SK-N-SH (cell line): ENCODE results near the gene GAB1. TPM values are rescaled to one million over a fixed set of nuclear protein-coding genes. Genes with fewer than 3 reads are reported as not detected.

ENCODE experiments used
- CTCF ChIA-PET: fragments of 300-600, 350-600 bp; formaldehyde crosslinking; extraction: SDS; loops from one replicate; lab custom pipeline; 2021; lab: Yijun Ruan, JAX
- POLR2A ChIA-PET: fragments of 350-600 bp; sonication (Branson Sonifier 250); formaldehyde crosslinking; extraction: SDS; loops from one replicate; lab custom pipeline; 2020; ENCODE audit warnings: antibody characterized with exemption, inconsistent platforms; lab: Yijun Ruan, JAX
- DNase-seq: peaks from one replicate; pipeline ENCODE4 v3.0.0; 2012
- H2AFZ ChIP-seq: fragments of 200-600 bp; sonication (generic); 2 replicates; pipeline ENCODE4 v1.8.1; 2016; ENCODE audit warnings: antibody characterized with exemption, mild to moderate bottlenecking, low read depth
- H3F3A ChIP-seq: fragments of 200-600 bp; sonication (generic); replicated peaks from 2 replicates; pipeline ENCODE3; 2016; ENCODE audit warnings: antibody characterized with exemption, mild to moderate bottlenecking; ENCODE audit not compliant: insufficient read depth
- H3K27ac ChIP-seq, 2 experiments: fragments of 200-500 bp in 1 of 2; fragments of 200-600 bp in 1 of 2; sonication (Bioruptor generic) in 1 of 2; sonication (generic), shearing (Covaris generic) in 1 of 2; 2 replicates each; pipeline versions ENCODE4 v1.5.1 to v1.6.1; 2014 to 2016; ENCODE audit warnings: low read depth in 2 of 2, inconsistent platforms in 1 of 2, low read length in 1 of 2, mild to moderate bottlenecking in 1 of 2, mixed read lengths in 1 of 2
- H3K27me3 ChIP-seq: fragments of 200-600 bp; sonication (generic), shearing (Covaris generic); 2 replicates; pipeline ENCODE4 v1.6.1; 2016; ENCODE audit warnings: mixed run types; ENCODE audit not compliant: insufficient read depth
- H3K36me3 ChIP-seq, 2 experiments: fragments of 200-500 bp in 1 of 2; fragments of 200-600 bp in 1 of 2; sonication (Bioruptor generic) in 1 of 2; sonication (generic) in 1 of 2; replicated peaks in 1 of 2; 2 replicates each; pipeline versions ENCODE3 to v1.5.1; 2014 to 2016; ENCODE audit warnings: low read length in 1 of 2, mild to moderate bottlenecking in 1 of 2; ENCODE audit not compliant: insufficient read depth in 2 of 2, control insufficient read depth in 1 of 2
- H3K4me1 ChIP-seq, 2 experiments: fragments of 200-500 bp in 1 of 2; fragments of 200-600 bp in 1 of 2; sonication (Bioruptor generic) in 1 of 2; sonication (generic), shearing (Covaris generic) in 1 of 2; 2 replicates each; pipeline versions ENCODE4 v1.5.1 to v1.6.1; 2014 to 2016; ENCODE audit warnings: low read depth in 1 of 2, low read length in 1 of 2, mixed run types in 1 of 2; ENCODE audit not compliant: insufficient read depth in 2 of 2, control insufficient read depth in 1 of 2
- H3K4me2 ChIP-seq: fragments of 200-600 bp; sonication (generic), shearing (Covaris generic); 2 replicates; pipeline ENCODE4 v1.6.1; 2017; ENCODE audit warnings: mixed run types
- H3K4me3 ChIP-seq, 2 experiments: fragments of 200-500 bp in 1 of 2; fragments of 200-600 bp in 1 of 2; sonication (Bioruptor generic) in 1 of 2; sonication (generic), shearing (Covaris generic) in 1 of 2; 2 replicates each; pipeline versions ENCODE4 v1.5.1 to v1.8.1; 2014 to 2016; ENCODE audit warnings: low read depth in 2 of 2, inconsistent platforms in 1 of 2, low read length in 1 of 2, mild to moderate bottlenecking in 1 of 2, mixed read lengths in 1 of 2, moderate library complexity in 1 of 2
- H3K79me2 ChIP-seq: fragments of 200-600 bp; sonication (generic); 2 replicates; pipeline ENCODE4 v1.8.1; 2017; ENCODE audit warnings: mild to moderate bottlenecking; ENCODE audit not compliant: insufficient read depth
- H3K9ac ChIP-seq: fragments of 200-600 bp; sonication (generic); 2 replicates; pipeline ENCODE4 v1.6.1; 2017; ENCODE audit warnings: mixed run types
- H3K9me2 ChIP-seq: fragments of 200-600 bp; sonication (generic); 2 replicates; pipeline ENCODE4 v1.6.1; 2017; ENCODE audit warnings: mixed run types
- H3K9me3 ChIP-seq: fragments of 200-600 bp; sonication (generic); 2 replicates; pipeline ENCODE4 v1.6.1; 2017; ENCODE audit warnings: mixed run types, mild to moderate bottlenecking, moderate library complexity
- H4K20me1 ChIP-seq: fragments of 200-600 bp; sonication (generic); 2 replicates; pipeline ENCODE4 v1.6.1; 2017; ENCODE audit warnings: mild to moderate bottlenecking, mixed run types; ENCODE audit not compliant: insufficient read depth
- CHD2 ChIP-seq: fragments of 150-350 bp; IDR thresholded peaks from 2 replicates; pipeline ENCODE4 v1.6.1; 2018; ENCODE audit warnings: low read length; ENCODE audit not compliant: partially characterized antibody
- ELF1 ChIP-seq: IDR thresholded peaks from 2 replicates; pipeline ENCODE4 v1.4.0; 2012
- EZH2phosphoT487 ChIP-seq: fragments of 200-600 bp; sonication (generic); IDR thresholded peaks from 2 replicates; pipeline ENCODE4 v1.6.1; 2017; ENCODE audit warnings: low read depth, mixed run types, mild to moderate bottlenecking, antibody characterized with exemption, moderate library complexity, borderline replicate concordance
- FOSL2 ChIP-seq: IDR thresholded peaks from 2 replicates; pipeline ENCODE4 v1.4.0; 2012; ENCODE audit warnings: low read depth, mild to moderate bottlenecking, moderate library complexity, borderline replicate concordance
- FOXJ3 ChIP-seq: sonication (generic); formaldehyde crosslinking; IDR thresholded peaks from 2 replicates; pipeline ENCODE4 v1.5.1; 2020; ENCODE audit warnings: mild to moderate bottlenecking, missing genetic modification reagents
- FOXM1 ChIP-seq: IDR thresholded peaks from 2 replicates; pipeline ENCODE4 v1.4.0; 2012; ENCODE audit warnings: low read depth, mild to moderate bottlenecking
- JUND ChIP-seq: IDR thresholded peaks from 2 replicates; pipeline ENCODE4 v1.4.0; 2012
- MEF2A ChIP-seq: IDR thresholded peaks from 2 replicates; pipeline ENCODE4 v1.4.0; 2012; ENCODE audit warnings: low read depth, borderline replicate concordance
- MXI1 ChIP-seq: IDR thresholded peaks from 2 replicates; pipeline ENCODE4 v1.6.1; 2012; ENCODE audit warnings: mild to moderate bottlenecking, low read depth, low read length, improper control_type of control experiment
- NFIC ChIP-seq: IDR thresholded peaks from 2 replicates; pipeline ENCODE4 v1.4.0; 2012; ENCODE audit warnings: borderline replicate concordance
- NRF1 ChIP-seq: IDR thresholded peaks from 2 replicates; pipeline ENCODE4 v1.6.1; 2012; ENCODE audit warnings: low read depth, mild to moderate bottlenecking, low read length
- POLR2AphosphoS5 ChIP-seq: IDR thresholded peaks from 2 replicates; pipeline ENCODE4 v1.6.1; 2012; ENCODE audit warnings: low read depth, low read length
- RAD21 ChIP-seq: IDR thresholded peaks from 2 replicates; pipeline ENCODE4 v1.6.1; 2012; ENCODE audit warnings: mild to moderate bottlenecking, low read length
- RCOR1 ChIP-seq: fragments of 150-350 bp; IDR thresholded peaks from 2 replicates; pipeline ENCODE4 v1.6.1; 2017; ENCODE audit warnings: antibody characterized with exemption, low read length
- RFX5 ChIP-seq: IDR thresholded peaks from 2 replicates; pipeline ENCODE4 v1.6.1; 2012; ENCODE audit warnings: mild to moderate bottlenecking, improper control_type of control experiment, low read length
- RXRA ChIP-seq: IDR thresholded peaks from 2 replicates; pipeline ENCODE4 v1.4.0; 2012; ENCODE audit warnings: low read depth, mild to moderate bottlenecking, borderline replicate concordance
- SIN3A ChIP-seq: IDR thresholded peaks from 2 replicates; pipeline ENCODE4 v1.6.1; 2012; ENCODE audit warnings: low read depth, mild to moderate bottlenecking, low read length, moderate library complexity, borderline replicate concordance
- TAF1 ChIP-seq: IDR thresholded peaks from 2 replicates; pipeline ENCODE4 v1.6.1; 2012; ENCODE audit warnings: low read depth, mild to moderate bottlenecking, low read length, moderate library complexity, borderline replicate concordance
- TCF12 ChIP-seq: IDR thresholded peaks from 2 replicates; pipeline ENCODE4 v1.4.0; 2012
- TEAD4 ChIP-seq: IDR thresholded peaks from 2 replicates; pipeline ENCODE4 v1.4.0; 2012; ENCODE audit warnings: mild to moderate bottlenecking, borderline replicate concordance; ENCODE audit not compliant: insufficient read depth
- YY1 ChIP-seq: IDR thresholded peaks from 2 replicates; pipeline ENCODE4 v1.4.0; 2012; ENCODE audit warnings: low read depth, mild to moderate bottlenecking
- WGBS: methylation state at CpG from one replicate; pipeline ENCODE4 v1.1.6; 2017; ENCODE audit warnings: low lambda C conversion rate; 5-methylcytosine and 5-hydroxymethylcytosine counted together
- polyA plus RNA-seq, 3 experiments: library from polyadenylated mRNA; depleted of rRNA; stranded (reverse); fragments of >200 nt; gene quantifications; 2 replicates each; pipeline ENCODE4 v1.2.3, GENCODE V29; 2012
- TF ChIP-seq, protein P1 (sequence below): IDR thresholded peaks from 2 replicates; pipeline ENCODE4 v1.6.1; 2012; ENCODE audit warnings: mild to moderate bottlenecking, low read depth, low read length, moderate library complexity
- TF ChIP-seq, protein P2 (sequence below): IDR thresholded peaks from 2 replicates; pipeline ENCODE4; 2012
- TF ChIP-seq, protein P3 (sequence below): IDR thresholded peaks from 2 replicates; pipeline ENCODE4 v1.4.0; 2012; ENCODE audit warnings: low read depth, borderline replicate concordance
- TF ChIP-seq, protein P4 (sequence below): fragments of 150-350 bp; IDR thresholded peaks from 2 replicates; pipeline ENCODE4 v1.6.1; 2016; ENCODE audit warnings: mild to moderate bottlenecking, low read depth, low read length

Gene GAB1
- polyA plus RNA-seq, 1 of the 3 experiments (the other 2 are of a cell fraction), result 3.7 TPM

DNA sequence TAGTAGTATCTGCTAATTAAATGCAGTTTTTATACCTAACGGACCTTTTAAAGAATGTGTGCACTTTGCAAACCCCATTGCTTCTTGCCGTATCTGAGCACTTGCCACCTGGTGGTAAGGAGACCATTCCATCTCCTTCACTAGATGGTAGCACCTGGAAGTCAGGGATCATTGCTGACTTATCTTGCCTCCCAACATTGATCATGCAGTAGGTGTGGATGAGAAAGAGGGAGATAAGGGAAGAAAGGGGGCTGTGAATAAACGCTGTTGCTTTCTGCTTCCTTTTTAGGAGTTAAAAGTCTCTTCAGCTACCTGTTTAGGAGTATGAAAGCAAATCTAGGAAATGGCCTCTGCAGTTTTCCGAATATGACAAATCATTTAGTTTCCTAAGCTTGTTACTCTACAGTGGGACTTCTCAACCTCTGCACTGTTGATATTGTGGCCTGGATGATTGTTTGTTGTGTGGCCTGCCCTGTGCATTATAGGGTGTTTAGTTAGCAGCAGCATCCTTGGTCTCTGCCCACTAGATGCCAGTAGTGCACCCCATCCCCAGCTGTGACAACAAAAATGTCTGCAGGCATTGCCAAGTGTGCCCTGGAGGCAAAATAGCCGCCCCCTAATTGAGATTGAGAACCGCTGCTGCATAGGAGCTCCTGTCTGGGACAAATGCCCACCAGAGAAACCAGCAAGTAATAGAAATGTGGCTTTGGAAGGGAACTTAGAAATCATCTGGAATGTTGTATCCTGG is 38.8 kb downstream of the GAB1 start:
- POLR2A ChIA-PET, result no interaction called here
- 68% methylated on average over 6 of the region's 6 CpGs for WGBS
- peaks cover 5% of the 10 kb centered on the region for H4K20me1 ChIP-seq
- no peaks in the 10 kb centered on the region for H3F3A ChIP-seq
- CTCF ChIA-PET, result interaction anchor here (0.5 to 2.0 kb wide), 14 partner anchors 10 to 153 kb away, joined by 3 to 10 read pairs (median 3); partner anchors contain the start of gene GAB1
- peaks cover 66% of the 10 kb centered on the region for H3K79me2 ChIP-seq
- H3K27me3 ChIP-seq, result no peaks in the 10 kb centered on the region
- H3K4me3 ChIP-seq, result no peak overlapping the region
- H3K9me2 ChIP-seq, result no peaks in the 10 kb centered on the region
- no peak overlapping the region for H3K27ac ChIP-seq
- no peak overlapping the region for H2AFZ ChIP-seq
- DNase-seq, result peak; percentile 39
- no peaks in the 10 kb centered on the region for H3K9me3 ChIP-seq
- no peak overlapping the region for H3K9ac ChIP-seq
- no peak overlapping the region for H3K4me2 ChIP-seq
- H3K4me1 ChIP-seq, result peaks cover 12 to 20% of the 10 kb centered on the region in 2 experiments; a peak in 3 of 4 replicates
- H3K36me3 ChIP-seq, result no peaks in the 10 kb centered on the region
- TF ChIP-seq RCOR1 (no peak), EZH2phosphoT487 (no peak), YY1 (no peak), ELF1 (no peak), TEAD4 (no peak), NFIC (no peak), FOXM1 (no peak), FOSL2 (no peak), SIN3A (no peak), FOXJ3 (no peak), CHD2 (no peak), POLR2AphosphoS5 (no peak), MXI1 (no peak), RXRA (no peak), JUND (no peak), TCF12 (no peak), MEF2A (no peak), NRF1 (no peak), RFX5 (no peak), RAD21 (peak; percentile 75), TAF1 (no peak)
- TF ChIP-seq, protein P1, sequence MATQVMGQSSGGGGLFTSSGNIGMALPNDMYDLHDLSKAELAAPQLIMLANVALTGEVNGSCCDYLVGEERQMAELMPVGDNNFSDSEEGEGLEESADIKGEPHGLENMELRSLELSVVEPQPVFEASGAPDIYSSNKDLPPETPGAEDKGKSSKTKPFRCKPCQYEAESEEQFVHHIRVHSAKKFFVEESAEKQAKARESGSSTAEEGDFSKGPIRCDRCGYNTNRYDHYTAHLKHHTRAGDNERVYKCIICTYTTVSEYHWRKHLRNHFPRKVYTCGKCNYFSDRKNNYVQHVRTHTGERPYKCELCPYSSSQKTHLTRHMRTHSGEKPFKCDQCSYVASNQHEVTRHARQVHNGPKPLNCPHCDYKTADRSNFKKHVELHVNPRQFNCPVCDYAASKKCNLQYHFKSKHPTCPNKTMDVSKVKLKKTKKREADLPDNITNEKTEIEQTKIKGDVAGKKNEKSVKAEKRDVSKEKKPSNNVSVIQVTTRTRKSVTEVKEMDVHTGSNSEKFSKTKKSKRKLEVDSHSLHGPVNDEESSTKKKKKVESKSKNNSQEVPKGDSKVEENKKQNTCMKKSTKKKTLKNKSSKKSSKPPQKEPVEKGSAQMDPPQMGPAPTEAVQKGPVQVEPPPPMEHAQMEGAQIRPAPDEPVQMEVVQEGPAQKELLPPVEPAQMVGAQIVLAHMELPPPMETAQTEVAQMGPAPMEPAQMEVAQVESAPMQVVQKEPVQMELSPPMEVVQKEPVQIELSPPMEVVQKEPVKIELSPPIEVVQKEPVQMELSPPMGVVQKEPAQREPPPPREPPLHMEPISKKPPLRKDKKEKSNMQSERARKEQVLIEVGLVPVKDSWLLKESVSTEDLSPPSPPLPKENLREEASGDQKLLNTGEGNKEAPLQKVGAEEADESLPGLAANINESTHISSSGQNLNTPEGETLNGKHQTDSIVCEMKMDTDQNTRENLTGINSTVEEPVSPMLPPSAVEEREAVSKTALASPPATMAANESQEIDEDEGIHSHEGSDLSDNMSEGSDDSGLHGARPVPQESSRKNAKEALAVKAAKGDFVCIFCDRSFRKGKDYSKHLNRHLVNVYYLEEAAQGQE, result no peak
- TF ChIP-seq, protein P2, sequence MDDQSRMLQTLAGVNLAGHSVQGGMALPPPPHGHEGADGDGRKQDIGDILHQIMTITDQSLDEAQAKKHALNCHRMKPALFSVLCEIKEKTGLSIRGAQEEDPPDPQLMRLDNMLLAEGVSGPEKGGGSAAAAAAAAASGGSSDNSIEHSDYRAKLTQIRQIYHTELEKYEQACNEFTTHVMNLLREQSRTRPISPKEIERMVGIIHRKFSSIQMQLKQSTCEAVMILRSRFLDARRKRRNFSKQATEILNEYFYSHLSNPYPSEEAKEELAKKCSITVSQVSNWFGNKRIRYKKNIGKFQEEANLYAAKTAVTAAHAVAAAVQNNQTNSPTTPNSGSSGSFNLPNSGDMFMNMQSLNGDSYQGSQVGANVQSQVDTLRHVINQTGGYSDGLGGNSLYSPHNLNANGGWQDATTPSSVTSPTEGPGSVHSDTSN, result no peak
- TF ChIP-seq, protein P3, sequence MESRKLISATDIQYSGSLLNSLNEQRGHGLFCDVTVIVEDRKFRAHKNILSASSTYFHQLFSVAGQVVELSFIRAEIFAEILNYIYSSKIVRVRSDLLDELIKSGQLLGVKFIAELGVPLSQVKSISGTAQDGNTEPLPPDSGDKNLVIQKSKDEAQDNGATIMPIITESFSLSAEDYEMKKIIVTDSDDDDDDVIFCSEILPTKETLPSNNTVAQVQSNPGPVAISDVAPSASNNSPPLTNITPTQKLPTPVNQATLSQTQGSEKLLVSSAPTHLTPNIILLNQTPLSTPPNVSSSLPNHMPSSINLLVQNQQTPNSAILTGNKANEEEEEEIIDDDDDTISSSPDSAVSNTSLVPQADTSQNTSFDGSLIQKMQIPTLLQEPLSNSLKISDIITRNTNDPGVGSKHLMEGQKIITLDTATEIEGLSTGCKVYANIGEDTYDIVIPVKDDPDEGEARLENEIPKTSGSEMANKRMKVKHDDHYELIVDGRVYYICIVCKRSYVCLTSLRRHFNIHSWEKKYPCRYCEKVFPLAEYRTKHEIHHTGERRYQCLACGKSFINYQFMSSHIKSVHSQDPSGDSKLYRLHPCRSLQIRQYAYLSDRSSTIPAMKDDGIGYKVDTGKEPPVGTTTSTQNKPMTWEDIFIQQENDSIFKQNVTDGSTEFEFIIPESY, result no peak
- TF ChIP-seq, protein P4, sequence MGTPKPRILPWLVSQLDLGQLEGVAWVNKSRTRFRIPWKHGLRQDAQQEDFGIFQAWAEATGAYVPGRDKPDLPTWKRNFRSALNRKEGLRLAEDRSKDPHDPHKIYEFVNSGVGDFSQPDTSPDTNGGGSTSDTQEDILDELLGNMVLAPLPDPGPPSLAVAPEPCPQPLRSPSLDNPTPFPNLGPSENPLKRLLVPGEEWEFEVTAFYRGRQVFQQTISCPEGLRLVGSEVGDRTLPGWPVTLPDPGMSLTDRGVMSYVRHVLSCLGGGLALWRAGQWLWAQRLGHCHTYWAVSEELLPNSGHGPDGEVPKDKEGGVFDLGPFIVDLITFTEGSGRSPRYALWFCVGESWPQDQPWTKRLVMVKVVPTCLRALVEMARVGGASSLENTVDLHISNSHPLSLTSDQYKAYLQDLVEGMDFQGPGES, result no peak
